HG02571 (cell line): ENCODE data around the gene FTO.

Source experiments
- ATAC-seq: cut with Tn5 transposase; IDR thresholded peaks from one replicate; pipeline ENCODE4 v1.9.1; 2021; ENCODE audit warnings: mild to moderate bottlenecking, moderate library complexity; ENCODE audit not compliant: unreplicated experiment

The FTO gene

GRCh38 chr16:53953336-53953735 is 249.4 kb downstream of the FTO start:
- ATAC-seq = no peak

GRCh38 chr16:53955221-53955875 is 251.4 kb downstream of the FTO start:
- no peak for ATAC-seq

GRCh38 chr16:53958341-53958880 is 254.5 kb downstream of the FTO start:
- ATAC-seq = no peak

GRCh38 chr16:53960050-53960812 is 256.3 kb downstream of the FTO start:
- no peak for ATAC-seq

GRCh38 chr16:53960954-53961616 is 257.1 kb downstream of the FTO start:
- no peak for ATAC-seq

GRCh38 chr16:53962041-53962440 is 258.1 kb downstream of the FTO start:
- ATAC-seq = no peak

GRCh38 chr16:53964145-53964790 is 260.3 kb downstream of the FTO start:
- ATAC-seq = no peak

GRCh38 chr16:53966821-53967571 is 263.0 kb downstream of the FTO start:
- ATAC-seq = no peak

- no peak for ATAC-seq
These were observed 263.6 kb downstream of the FTO start for GRCh38 chr16:53967572-53967971.

- no peak for ATAC-seq
These were observed 264.5 kb downstream of the FTO start for GRCh38 chr16:53968454-53968853.

GRCh38 chr16:53968896-53969295 is 264.9 kb downstream of the FTO start:
- no peak for ATAC-seq

GRCh38 chr16:53971616-53972015 is 267.7 kb downstream of the FTO start:
- ATAC-seq = no peak

GRCh38 chr16:53973021-53973420 is 269.1 kb downstream of the FTO start:
- no peak for ATAC-seq

GRCh38 chr16:53974484-53975080 is 270.6 kb downstream of the FTO start:
- no peak for ATAC-seq

- ATAC-seq = no peak
These were observed 276.7 kb downstream of the FTO start for GRCh38 chr16:53980675-53981074.

- ATAC-seq = no peak
These were observed 278.7 kb downstream of the FTO start for GRCh38 chr16:53982631-53983042.

- ATAC-seq = no peak
These were observed 281.0 kb downstream of the FTO start for GRCh38 chr16:53984936-53985335.

GRCh38 chr16:53985861-53986260 is 281.9 kb downstream of the FTO start:
- no peak for ATAC-seq

GRCh38 chr16:53986793-53987192 is 282.8 kb downstream of the FTO start:
- no peak for ATAC-seq

GRCh38 chr16:53988136-53988535 is 284.2 kb downstream of the FTO start:
- ATAC-seq = no peak
